Measurements from ENCODE around the gene CACNA1F. TPM values are rescaled to one million over a fixed set of nuclear protein-coding genes. Genes with fewer than 3 reads are reported as not detected.
A peak's percentile ranks its signal among the peaks of the same experiment; 100 is the strongest.

Gene CACNA1F
- total RNA-seq (1 to 10 TPM; 1.1 to 1.2 TPM), total RNA-seq (0 to 5.8 (median 1.9) reads per million in 172 experiments)
- 0.96 TPM for polyA plus RNA-seq (2013, experiment 1 of 2)
- 0.38 TPM for polyA plus RNA-seq (2013, experiment 2 of 2)

DNA sequence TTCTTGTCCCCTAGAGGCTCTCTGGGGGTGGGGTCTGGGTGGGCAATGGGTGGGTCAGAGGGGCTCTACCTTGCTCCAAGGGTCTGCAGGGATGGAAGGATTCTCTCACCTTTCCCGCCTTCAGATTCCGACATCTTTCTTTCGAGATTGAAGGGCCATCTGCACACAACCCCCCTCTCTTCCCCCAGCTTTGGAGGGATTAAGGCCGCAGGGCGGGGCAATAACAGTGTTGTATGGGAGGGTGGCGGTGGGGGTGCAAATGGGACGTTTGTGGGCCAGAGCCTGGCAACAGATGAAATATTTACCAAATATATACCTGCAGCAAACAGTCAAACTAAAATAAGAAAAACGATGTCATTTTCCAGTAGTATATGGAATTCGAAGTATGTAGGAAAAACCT is at the start of gene CACNA1F:
TSS of gene CACNA1F (minus strand) at position 165 of the 400 bp plus-strand sequence. CDS start at position 134, 31 bp downstream.
- CTCF ChIA-PET, result no interaction called here
- H3K4me3 ChIP-seq (ENCODE audit: low read length), result no peak within 1 kb of the TSS
- intact Hi-C loops (cut with DNase I, micrococcal nuclease), result loop anchor here in 1 of 2 experiments (5.0 kb wide), 3 partner anchors 34 to 1396 kb away; partner anchors contain the start of genes PPP1R3F and ZNF81
- H3K27me3 ChIP-seq (ENCODE audit: control insufficient read depth in 1 of 2, insufficient read depth in 2 of 2, low read length in 2 of 2), result no peaks in the 10 kb centered on the region
- Mint-ChIP-seq H3K36me3 (ENCODE audit: low read depth) (peaks cover 9% of the 10 kb centered on the region), H3K4me3 (peak within 1 kb of the TSS; percentile 54), H3K27ac (no peak within 1 kb of the TSS), H3K9me3 (no peaks in the 10 kb centered on the region), H3K4me1 (ENCODE audit: low read depth) (peaks cover 44% of the 10 kb centered on the region), H3K27me3 (no peaks in the 10 kb centered on the region)
- ATAC-seq (ENCODE audit: poor library complexity) (no peak), DNase-seq (no peak)
- TF ChIP-seq, protein P1, sequence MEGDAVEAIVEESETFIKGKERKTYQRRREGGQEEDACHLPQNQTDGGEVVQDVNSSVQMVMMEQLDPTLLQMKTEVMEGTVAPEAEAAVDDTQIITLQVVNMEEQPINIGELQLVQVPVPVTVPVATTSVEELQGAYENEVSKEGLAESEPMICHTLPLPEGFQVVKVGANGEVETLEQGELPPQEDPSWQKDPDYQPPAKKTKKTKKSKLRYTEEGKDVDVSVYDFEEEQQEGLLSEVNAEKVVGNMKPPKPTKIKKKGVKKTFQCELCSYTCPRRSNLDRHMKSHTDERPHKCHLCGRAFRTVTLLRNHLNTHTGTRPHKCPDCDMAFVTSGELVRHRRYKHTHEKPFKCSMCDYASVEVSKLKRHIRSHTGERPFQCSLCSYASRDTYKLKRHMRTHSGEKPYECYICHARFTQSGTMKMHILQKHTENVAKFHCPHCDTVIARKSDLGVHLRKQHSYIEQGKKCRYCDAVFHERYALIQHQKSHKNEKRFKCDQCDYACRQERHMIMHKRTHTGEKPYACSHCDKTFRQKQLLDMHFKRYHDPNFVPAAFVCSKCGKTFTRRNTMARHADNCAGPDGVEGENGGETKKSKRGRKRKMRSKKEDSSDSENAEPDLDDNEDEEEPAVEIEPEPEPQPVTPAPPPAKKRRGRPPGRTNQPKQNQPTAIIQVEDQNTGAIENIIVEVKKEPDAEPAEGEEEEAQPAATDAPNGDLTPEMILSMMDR (IDR thresholded peaks at IDR 0.05), result no peak
- peaks cover 42% of the 10 kb centered on the region for H3K4me1 ChIP-seq (ENCODE audit: insufficient read depth, low read length)
- POLR2A ChIA-PET, result interaction anchor here (1.3 kb wide), 1 partner anchor 42 kb away, joined by 4 read pairs; no protein-coding TSS in a partner anchor
- no peaks in the 10 kb centered on the region for H3K9me3 ChIP-seq (ENCODE audit: control insufficient read depth in 1 of 2, insufficient read depth in 1 of 2, low read length in 2 of 2)
- no peaks in the 10 kb centered on the region for H3K36me3 ChIP-seq (ENCODE audit: insufficient read depth, low read length)
- H3K27ac ChIP-seq (ENCODE audit: low read depth in 1 of 2, low read length in 2 of 2), result no peak within 1 kb of the TSS

- POLR2A ChIA-PET, result interaction anchor here (0.7 kb wide), 1 partner anchor 10 kb away, joined by 4 read pairs; no protein-coding TSS in a partner anchor
Measured at GRCh38 chrX:49282647-49283011, 49.5 kb upstream of the CACNA1F start.

GRCh38 chrX:49278081-49278480 is 44.9 kb upstream of the CACNA1F start:
- Histone ChIP-seq H3K4me3 (ENCODE audit: low read length) (no peak overlapping the region), H3K27me3 (ENCODE audit: control insufficient read depth in 1 of 2, insufficient read depth in 2 of 2, low read length in 2 of 2) (no peaks in the 10 kb centered on the region), H3K27ac (ENCODE audit: low read depth in 1 of 2, low read length in 2 of 2) (peak overlapping the region in 1 of 2 donors; percentile 45), H3K36me3 (ENCODE audit: insufficient read depth, low read length) (no peaks in the 10 kb centered on the region), H3K4me1 (ENCODE audit: insufficient read depth, low read length) (peaks cover 85% of the 10 kb centered on the region), H3K9me3 (ENCODE audit: control insufficient read depth in 1 of 2, insufficient read depth in 1 of 2, low read length in 2 of 2) (no peaks in the 10 kb centered on the region)
- Mint-ChIP-seq H3K36me3 (ENCODE audit: low read depth) (peaks cover 12% of the 10 kb centered on the region), H3K9me3 (no peaks in the 10 kb centered on the region), H3K27me3 (no peaks in the 10 kb centered on the region), H3K4me3 (peak overlapping the region; percentile 26), H3K27ac (peak overlapping the region; percentile 87), H3K4me1 (ENCODE audit: low read depth) (peaks cover 84% of the 10 kb centered on the region)
- TF ChIP-seq, protein P1 (IDR thresholded peaks at IDR 0.05), result no peak
- DNase-seq (no peak), ATAC-seq (ENCODE audit: poor library complexity) (no peak)
- intact Hi-C loops (cut with DNase I, micrococcal nuclease), result no loop called here
- POLR2A ChIA-PET, result interaction anchor here (0.7 kb wide), 1 partner anchor 9 kb away, joined by 3 read pairs; the partner anchor contains the start of gene PPP1R3F
- CTCF ChIA-PET, result no interaction called here

More at GRCh38 chrX:49282647-49283011, 49.5 kb upstream of the CACNA1F start:
- Histone ChIP-seq H3K27ac (ENCODE audit: low read depth in 1 of 2, low read length in 2 of 2) (no peak overlapping the region), H3K27me3 (ENCODE audit: control insufficient read depth in 1 of 2, insufficient read depth in 2 of 2, low read length in 2 of 2) (no peaks in the 10 kb centered on the region), H3K36me3 (ENCODE audit: insufficient read depth, low read length) (peaks cover 3% of the 10 kb centered on the region), H3K4me1 (ENCODE audit: insufficient read depth, low read length) (peaks cover 52% of the 10 kb centered on the region), H3K4me3 (ENCODE audit: low read length) (no peak overlapping the region), H3K9me3 (ENCODE audit: control insufficient read depth in 1 of 2, insufficient read depth in 1 of 2, low read length in 2 of 2) (no peaks in the 10 kb centered on the region)
- CTCF ChIA-PET, result no interaction called here
- H3K4me1 Mint-ChIP-seq (ENCODE audit: low read depth), result peaks cover 42% of the 10 kb centered on the region
- intact Hi-C loops (cut with DNase I, micrococcal nuclease), result no loop called here
- no peaks in the 10 kb centered on the region for H3K9me3 Mint-ChIP-seq
- H3K27ac Mint-ChIP-seq, result peak overlapping the region; percentile 39
- H3K4me3 Mint-ChIP-seq, result no peak overlapping the region
- H3K36me3 Mint-ChIP-seq (ENCODE audit: low read depth), result peaks cover 13% of the 10 kb centered on the region
- DNase-seq (no peak), ATAC-seq (ENCODE audit: poor library complexity) (no peak)
- TF ChIP-seq, protein P1 (IDR thresholded peaks at IDR 0.05), result no peak
- H3K27me3 Mint-ChIP-seq, result no peaks in the 10 kb centered on the region

All from CD4-positive, alpha-beta T cell (primary cell).